A673 (cell line): ENCODE results near the gene RMI2. TPM values are rescaled to one million over a fixed set of nuclear protein-coding genes. Genes with fewer than 3 reads are reported as not detected.

Experiments used
- BruUV-seq: library from RNA; stranded (reverse); fragments of 400-500 nt; replicated peaks from 2 replicates; lab custom pipeline; 2021; lab: Mats Ljungman, UMichigan
- CTCF ChIA-PET: fragments of 300-600 bp; sonication (Branson Sonifier 250); formaldehyde crosslinking; loops from one replicate; lab custom pipeline; 2022; ENCODE audit warnings: antibody characterized with exemption; lab: Charles Lee
- POLR2A ChIA-PET: fragments of 300-600 bp; sonication (Branson Sonifier 250); formaldehyde crosslinking; loops from one replicate; lab custom pipeline; 2022; ENCODE audit warnings: antibody characterized with exemption; ENCODE audit not compliant: low non-redundant PET; lab: Charles Lee
- DNase-seq: peaks from one replicate; pipeline ENCODE4 v3.0.0-alpha.2; 2015; ENCODE audit warnings: low spot score
- H3K27ac ChIP-seq: fragments of 200-600 bp; sonication (generic); 2 replicates; pipeline ENCODE4 v1.5.1; 2016; ENCODE audit warnings: mixed run types, low read depth, mild to moderate bottlenecking, mixed read lengths, antibody characterized with exemption, low read length; ENCODE audit not compliant: poor library complexity, severe bottlenecking
- H3K27me3 ChIP-seq: fragments of 200-600 bp; sonication (generic); replicated peaks from 2 replicates; pipeline ENCODE4 v1.6.1; 2017; ENCODE audit warnings: mixed run types, low read depth, mild to moderate bottlenecking, mixed read lengths, antibody characterized with exemption, low read length; ENCODE audit not compliant: insufficient read depth, poor library complexity
- H3K36me3 ChIP-seq: fragments of 200-600 bp; sonication (generic); 2 replicates; pipeline ENCODE4 v1.6.1; 2016; ENCODE audit warnings: mixed run types, mild to moderate bottlenecking, mixed read lengths, antibody characterized with exemption, low read length; ENCODE audit not compliant: insufficient read depth, poor library complexity, severe bottlenecking
- H3K4me1 ChIP-seq: fragments of 200-600 bp; sonication (generic); 2 replicates; pipeline ENCODE4 v1.6.1; 2017; ENCODE audit warnings: mixed run types, mild to moderate bottlenecking, mixed read lengths, antibody characterized with exemption, low read length; ENCODE audit not compliant: insufficient read depth, poor library complexity, severe bottlenecking
- H3K4me3 ChIP-seq: fragments of 200-600 bp; sonication (generic); 2 replicates; pipeline ENCODE4 v1.5.1; 2016; ENCODE audit warnings: low read depth, mixed run types, mild to moderate bottlenecking, mixed read lengths, low read length; ENCODE audit not compliant: poor library complexity, severe bottlenecking
- H3K9me3 ChIP-seq: fragments of 200-600 bp; sonication (generic); 2 replicates; pipeline ENCODE4 v1.6.1; 2016; ENCODE audit warnings: mixed run types, low read depth, mild to moderate bottlenecking, mixed read lengths, antibody characterized with exemption, low read length; ENCODE audit not compliant: poor library complexity, severe bottlenecking
- EZH2 ChIP-seq: fragments of 200-600 bp; sonication (generic); IDR thresholded peaks from 2 replicates; pipeline ENCODE4 v1.6.1; 2017; ENCODE audit warnings: borderline replicate concordance, low read depth, mild to moderate bottlenecking, mixed read lengths, antibody characterized with exemption, low read length; ENCODE audit not compliant: poor library complexity, severe bottlenecking
- intact Hi-C: fragments of 100-400 bp; cut with micrococcal nuclease; formaldehyde crosslinking; loops from one replicate; pipeline ENCODE4 v1.10.0; 2022; ENCODE audit not compliant: unreplicated experiment
- total RNA-seq: library from RNA; stranded (reverse); gene quantifications from 2 replicates; pipeline ENCODE4 v1.2.3, GENCODE V29; 2021
- TF ChIP-seq, protein P1 (sequence below): fragments of 300-800, 200-600 bp; sonication (generic); conservative IDR thresholded peaks from 2 replicates; pipeline ENCODE4 v1.5.1; 2017; ENCODE audit warnings: low read depth, mild to moderate bottlenecking, antibody characterized with exemption, low read length, moderate library complexity, mixed read lengths

RMI2 gene
- total RNA-seq, 1 experiment from 2014 or later: 28.5 TPM

DNA sequence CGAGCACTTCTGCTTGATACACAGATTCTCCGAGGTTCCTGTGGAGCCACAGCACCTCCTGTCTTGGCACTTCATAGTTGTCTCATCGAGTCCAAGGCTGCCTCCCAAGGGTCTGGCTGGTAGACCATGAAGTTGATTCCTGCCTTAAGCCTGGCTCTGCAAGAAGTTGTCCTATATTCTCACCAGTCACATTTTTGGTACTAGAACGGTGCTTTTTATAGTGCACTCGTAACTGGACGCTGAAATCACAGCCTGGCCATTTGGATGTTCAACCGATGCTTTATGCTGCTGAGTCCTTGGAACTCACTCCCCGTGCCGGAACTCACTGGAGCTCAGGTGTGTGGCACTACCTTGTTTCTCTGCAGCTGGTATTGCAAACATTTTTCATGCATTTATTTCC is 35.6 kb downstream of the RMI2 start:
- intact Hi-C loops: no loop called here
- no peaks in the 10 kb centered on the region for H3K9me3 ChIP-seq
- TF ChIP-seq, protein P1, sequence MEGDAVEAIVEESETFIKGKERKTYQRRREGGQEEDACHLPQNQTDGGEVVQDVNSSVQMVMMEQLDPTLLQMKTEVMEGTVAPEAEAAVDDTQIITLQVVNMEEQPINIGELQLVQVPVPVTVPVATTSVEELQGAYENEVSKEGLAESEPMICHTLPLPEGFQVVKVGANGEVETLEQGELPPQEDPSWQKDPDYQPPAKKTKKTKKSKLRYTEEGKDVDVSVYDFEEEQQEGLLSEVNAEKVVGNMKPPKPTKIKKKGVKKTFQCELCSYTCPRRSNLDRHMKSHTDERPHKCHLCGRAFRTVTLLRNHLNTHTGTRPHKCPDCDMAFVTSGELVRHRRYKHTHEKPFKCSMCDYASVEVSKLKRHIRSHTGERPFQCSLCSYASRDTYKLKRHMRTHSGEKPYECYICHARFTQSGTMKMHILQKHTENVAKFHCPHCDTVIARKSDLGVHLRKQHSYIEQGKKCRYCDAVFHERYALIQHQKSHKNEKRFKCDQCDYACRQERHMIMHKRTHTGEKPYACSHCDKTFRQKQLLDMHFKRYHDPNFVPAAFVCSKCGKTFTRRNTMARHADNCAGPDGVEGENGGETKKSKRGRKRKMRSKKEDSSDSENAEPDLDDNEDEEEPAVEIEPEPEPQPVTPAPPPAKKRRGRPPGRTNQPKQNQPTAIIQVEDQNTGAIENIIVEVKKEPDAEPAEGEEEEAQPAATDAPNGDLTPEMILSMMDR: no peak
- no peak for TF ChIP-seq EZH2
- H3K27me3 ChIP-seq: no peaks in the 10 kb centered on the region
- ChIA-PET POLR2A (no interaction called here), CTCF (no interaction called here)
- no peaks in the 10 kb centered on the region for H3K36me3 ChIP-seq
- BruUV-seq: no TSS peak
- H3K27ac ChIP-seq: no peak overlapping the region
- no peaks in the 10 kb centered on the region for H3K4me1 ChIP-seq
- DNase-seq: no peak
- H3K4me3 ChIP-seq: no peak overlapping the region

DNA sequence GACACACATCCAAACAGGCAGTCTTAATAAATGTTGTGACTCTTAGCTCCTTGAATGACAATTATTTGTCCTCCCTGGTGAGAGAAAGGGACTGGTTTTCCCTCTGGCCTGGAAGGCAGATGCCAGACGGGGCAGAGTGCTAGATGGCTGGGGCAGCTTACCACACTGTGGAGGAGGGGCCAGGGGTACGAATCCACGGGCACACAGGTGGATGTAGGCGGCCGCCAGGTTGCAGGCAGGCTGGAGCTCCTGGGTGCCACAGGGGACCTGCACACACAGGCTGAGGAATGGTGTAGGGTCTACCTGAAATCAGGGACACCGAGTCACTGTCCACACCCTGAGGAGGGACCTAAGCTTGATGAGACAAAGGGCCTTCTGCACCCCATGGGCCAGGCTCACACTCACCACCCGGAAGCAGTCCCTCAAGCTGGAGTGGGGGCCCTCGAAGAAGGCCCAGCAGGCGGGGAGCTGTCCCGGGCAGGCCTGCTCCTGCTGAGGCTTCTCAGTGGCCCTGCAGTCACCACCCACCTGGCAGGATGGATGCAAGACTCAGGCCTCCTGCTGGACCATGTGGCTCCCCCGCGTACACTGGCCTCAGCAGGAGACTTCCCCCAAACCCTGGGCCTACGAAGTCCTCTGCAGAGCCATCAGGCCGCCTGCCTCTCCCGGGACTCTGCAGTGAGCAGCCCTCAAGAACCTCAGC is 38.4 kb downstream of the RMI2 start:
- Histone ChIP-seq H3K4me3 (no peak overlapping the region), H3K27ac (no peak overlapping the region), H3K36me3 (no peaks in the 10 kb centered on the region), H3K9me3 (no peaks in the 10 kb centered on the region), H3K27me3 (no peaks in the 10 kb centered on the region), H3K4me1 (no peaks in the 10 kb centered on the region)
- CTCF ChIA-PET: no interaction called here
- intact Hi-C loops: no loop called here
- POLR2A ChIA-PET: interaction anchor here (0.6 kb wide), 2 partner anchors 9 to 259 kb away, joined by 3 to 5 read pairs; no protein-coding TSS in a partner anchor
- TF ChIP-seq EZH2: no peak
- TF ChIP-seq, protein P1: no peak
- no TSS peak for BruUV-seq
- DNase-seq: no peak

DNA sequence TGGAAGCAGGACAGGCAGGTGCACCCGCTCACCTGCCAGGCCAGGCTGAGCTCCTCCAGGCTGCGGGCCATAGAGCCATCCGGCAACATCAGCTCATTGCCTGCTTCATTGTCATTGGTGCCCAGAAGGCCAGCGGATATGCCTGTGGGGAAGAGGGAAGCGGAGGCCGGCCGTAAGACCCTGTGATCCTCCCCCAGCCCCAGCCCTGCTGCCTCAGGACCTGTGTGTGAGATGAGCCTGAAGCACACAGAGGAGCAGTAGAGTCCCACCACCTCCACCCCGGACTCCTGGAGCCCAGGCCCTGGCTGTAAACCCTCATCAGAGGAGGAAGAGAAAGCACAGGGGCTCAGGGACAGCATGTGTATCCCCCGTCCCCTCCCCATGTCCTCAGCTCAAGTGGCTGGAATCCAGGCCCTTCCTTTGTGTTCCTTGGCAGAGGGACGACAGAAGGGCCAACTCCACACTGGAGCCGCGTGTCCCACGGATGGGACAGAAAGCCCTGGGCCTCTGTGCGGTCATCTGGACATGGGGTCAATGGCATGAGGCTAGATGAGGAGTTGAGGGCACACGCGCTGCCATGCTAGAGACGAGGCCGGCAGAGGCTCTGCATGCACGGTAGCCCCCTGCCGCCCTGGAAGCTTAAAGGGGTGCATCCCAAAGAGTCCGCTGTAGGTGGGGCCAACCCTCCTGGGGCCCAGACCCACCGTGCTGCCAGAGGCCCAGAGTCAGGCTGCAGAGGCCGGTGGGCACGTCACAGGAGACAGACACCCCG is 39.1 kb downstream of the RMI2 start:
- no TSS peak for BruUV-seq
- H3K9me3 ChIP-seq: no peaks in the 10 kb centered on the region
- no peak overlapping the region for H3K27ac ChIP-seq
- CTCF ChIA-PET: no interaction called here
- intact Hi-C loops: no loop called here
- no peak for DNase-seq
- POLR2A ChIA-PET: no interaction called here
- H3K4me1 ChIP-seq: no peaks in the 10 kb centered on the region
- no peaks in the 10 kb centered on the region for H3K27me3 ChIP-seq
- TF ChIP-seq EZH2: no peak
- TF ChIP-seq, protein P1: no peak
- no peak overlapping the region for H3K4me3 ChIP-seq
- no peaks in the 10 kb centered on the region for H3K36me3 ChIP-seq
